Measurements from ENCODE around the gene CDK17.

CDK17 gene

DNA sequence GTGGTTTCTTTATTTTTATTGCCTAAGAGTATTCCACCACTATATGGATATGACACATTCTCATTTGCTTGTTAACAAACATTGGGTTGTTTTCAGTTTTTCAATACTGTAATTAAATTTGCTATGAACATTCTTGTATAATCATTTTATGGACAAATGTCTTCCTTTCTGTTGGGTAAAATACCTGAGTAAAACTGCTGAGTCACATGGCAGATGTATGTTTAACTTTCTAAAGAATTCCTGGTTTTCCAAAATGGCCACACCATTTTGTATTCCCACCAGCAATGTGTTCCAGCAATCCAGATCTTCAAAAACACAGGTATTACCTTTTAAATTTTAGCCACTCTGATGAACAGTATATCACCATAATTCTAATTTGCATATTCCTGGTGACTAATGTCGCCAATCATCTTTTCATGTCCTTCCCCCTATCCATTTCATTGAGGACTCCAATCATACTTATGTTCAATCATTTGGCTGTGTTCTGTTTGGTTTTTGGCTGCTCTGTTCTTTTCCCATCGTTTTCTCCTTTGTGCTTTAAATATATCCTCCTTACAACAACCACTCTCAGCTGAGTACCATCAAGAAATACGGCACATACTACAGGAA lies 36.0 kb downstream of the CDK17 start:
- TF ChIP-seq ZNF274 (IDR thresholded peaks at IDR 0.05; ENCODE audit: low read depth, low read length) (no peak), SUZ12 (IDR thresholded peaks at IDR 0.05; ENCODE audit: extremely low read depth, insufficient read depth, insufficient read length) (no peak), YY1 (IDR thresholded peaks at IDR 0.05; ENCODE audit: insufficient read depth, insufficient read length) (no peak)
- H3K9me3 ChIP-seq (ENCODE audit: insufficient read depth, low read length) = no peaks in the 10 kb centered on the region
- H3K4me3 ChIP-seq (ENCODE audit: insufficient read length, low read depth) = no peak overlapping the region
- no peaks in the 10 kb centered on the region for H3K4me1 ChIP-seq (ENCODE audit: insufficient read depth, insufficient read length)
- H3K36me3 ChIP-seq (ENCODE audit: insufficient read depth, insufficient read length, low read length) = no peaks in the 10 kb centered on the region
- H3K27me3 ChIP-seq (ENCODE audit: insufficient read depth, insufficient read length) = no peaks in the 10 kb centered on the region
- H3K9ac ChIP-seq (ENCODE audit: insufficient read length, low read depth) = no peak overlapping the region
- DNase-seq (ENCODE audit: low read depth, low spot score) = no peak

GRCh38 chr12:96361074-96361473 lies 39.2 kb downstream of the CDK17 start:
- Histone ChIP-seq H3K4me1 (ENCODE audit: insufficient read depth, insufficient read length) (no peaks in the 10 kb centered on the region), H3K9ac (ENCODE audit: insufficient read length, low read depth) (no peak overlapping the region), H3K4me3 (ENCODE audit: insufficient read length, low read depth) (no peak overlapping the region), H3K27me3 (ENCODE audit: insufficient read depth, insufficient read length) (no peaks in the 10 kb centered on the region), H3K36me3 (ENCODE audit: insufficient read depth, insufficient read length, low read length) (no peaks in the 10 kb centered on the region), H3K9me3 (ENCODE audit: insufficient read depth, low read length) (no peaks in the 10 kb centered on the region)
- TF ChIP-seq YY1 (IDR thresholded peaks at IDR 0.05; ENCODE audit: insufficient read depth, insufficient read length) (no peak), SUZ12 (IDR thresholded peaks at IDR 0.05; ENCODE audit: extremely low read depth, insufficient read depth, insufficient read length) (no peak), ZNF274 (IDR thresholded peaks at IDR 0.05; ENCODE audit: low read depth, low read length) (no peak)
- DNase-seq (ENCODE audit: low read depth, low spot score) = no peak

GRCh38 chr12:96360550-96360949 lies 39.7 kb downstream of the CDK17 start:
- H3K9ac ChIP-seq (ENCODE audit: insufficient read length, low read depth) = no peak overlapping the region
- H3K27me3 ChIP-seq (ENCODE audit: insufficient read depth, insufficient read length) = no peaks in the 10 kb centered on the region
- TF ChIP-seq ZNF274 (IDR thresholded peaks at IDR 0.05; ENCODE audit: low read depth, low read length) = no peak
- TF ChIP-seq YY1 (IDR thresholded peaks at IDR 0.05; ENCODE audit: insufficient read depth, insufficient read length) = no peak
- no peak for TF ChIP-seq SUZ12 (IDR thresholded peaks at IDR 0.05; ENCODE audit: extremely low read depth, insufficient read depth, insufficient read length)

GRCh38 chr12:96359328-96359727 lies 40.9 kb downstream of the CDK17 start:
- Histone ChIP-seq H3K9me3 (ENCODE audit: insufficient read depth, low read length) (no peaks in the 10 kb centered on the region), H3K4me3 (ENCODE audit: insufficient read length, low read depth) (no peak overlapping the region), H3K27me3 (ENCODE audit: insufficient read depth, insufficient read length) (no peaks in the 10 kb centered on the region), H3K4me1 (ENCODE audit: insufficient read depth, insufficient read length) (no peaks in the 10 kb centered on the region), H3K9ac (ENCODE audit: insufficient read length, low read depth) (no peak overlapping the region), H3K36me3 (ENCODE audit: insufficient read depth, insufficient read length, low read length) (no peaks in the 10 kb centered on the region)
- no peak for DNase-seq (ENCODE audit: low read depth, low spot score)
- TF ChIP-seq SUZ12 (IDR thresholded peaks at IDR 0.05; ENCODE audit: extremely low read depth, insufficient read depth, insufficient read length) (no peak), ZNF274 (IDR thresholded peaks at IDR 0.05; ENCODE audit: low read depth, low read length) (no peak), YY1 (IDR thresholded peaks at IDR 0.05; ENCODE audit: insufficient read depth, insufficient read length) (no peak)

More at GRCh38 chr12:96360550-96360949, 39.7 kb downstream of the CDK17 start:
- Histone ChIP-seq H3K36me3 (ENCODE audit: insufficient read depth, insufficient read length, low read length) (no peaks in the 10 kb centered on the region), H3K4me3 (ENCODE audit: insufficient read length, low read depth) (no peak overlapping the region), H3K4me1 (ENCODE audit: insufficient read depth, insufficient read length) (no peaks in the 10 kb centered on the region), H3K9me3 (ENCODE audit: insufficient read depth, low read length) (no peaks in the 10 kb centered on the region)
- DNase-seq (ENCODE audit: low read depth, low spot score) = no peak

- H3K9me3 ChIP-seq (ENCODE audit: insufficient read depth, low read length) = no peaks in the 10 kb centered on the region
- H3K4me1 ChIP-seq (ENCODE audit: insufficient read depth, insufficient read length) = no peaks in the 10 kb centered on the region
- no peak for DNase-seq (ENCODE audit: low read depth, low spot score)
- H3K27me3 ChIP-seq (ENCODE audit: insufficient read depth, insufficient read length) = no peaks in the 10 kb centered on the region
- H3K36me3 ChIP-seq (ENCODE audit: insufficient read depth, insufficient read length, low read length) = no peaks in the 10 kb centered on the region
- H3K4me3 ChIP-seq (ENCODE audit: insufficient read length, low read depth) = no peak overlapping the region
- no peak overlapping the region for H3K9ac ChIP-seq (ENCODE audit: insufficient read length, low read depth)
- TF ChIP-seq ZNF274 (IDR thresholded peaks at IDR 0.05; ENCODE audit: low read depth, low read length) = no peak
- no peak for TF ChIP-seq YY1 (IDR thresholded peaks at IDR 0.05; ENCODE audit: insufficient read depth, insufficient read length)
- no peak for TF ChIP-seq SUZ12 (IDR thresholded peaks at IDR 0.05; ENCODE audit: extremely low read depth, insufficient read depth, insufficient read length)
Observed at GRCh38 chr12:96356831-96357230, 43.4 kb downstream of the CDK17 start.

DNA sequence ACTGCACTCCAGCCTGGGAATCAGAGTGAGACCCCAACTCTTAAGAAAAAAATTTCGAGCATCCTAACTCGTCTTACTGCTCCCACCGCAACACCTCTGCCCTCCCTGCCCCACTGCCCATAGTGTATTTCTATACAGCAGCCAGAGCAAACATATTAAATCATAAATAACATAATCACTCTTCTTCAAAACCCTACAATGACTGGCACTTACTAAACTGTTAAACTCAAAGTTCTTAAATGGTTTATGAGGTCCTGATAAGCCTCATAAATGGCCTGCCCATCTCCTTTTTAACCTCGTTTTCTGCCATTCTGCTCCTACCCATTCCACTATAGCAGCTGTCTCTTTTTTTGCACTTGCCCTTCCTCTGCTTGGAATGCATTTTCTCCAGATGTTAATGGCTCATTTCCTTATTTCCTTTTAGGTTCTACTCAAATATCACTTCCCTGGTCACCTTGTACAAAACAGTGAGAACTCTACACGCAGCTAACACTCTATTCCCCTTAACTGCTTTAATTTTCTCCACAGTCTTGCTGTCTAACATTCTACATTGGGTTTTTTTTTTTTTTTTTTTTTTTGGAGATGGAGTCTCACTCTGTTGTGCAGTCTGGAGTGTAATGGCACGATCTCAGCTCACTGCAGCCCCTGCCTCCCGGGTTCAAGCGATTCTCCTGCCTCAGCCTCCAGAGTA lies 45.2 kb downstream of the CDK17 start:
- Histone ChIP-seq H3K4me1 (ENCODE audit: insufficient read depth, insufficient read length) (no peaks in the 10 kb centered on the region), H3K9ac (ENCODE audit: insufficient read length, low read depth) (no peak overlapping the region), H3K4me3 (ENCODE audit: insufficient read length, low read depth) (no peak overlapping the region), H3K27me3 (ENCODE audit: insufficient read depth, insufficient read length) (no peaks in the 10 kb centered on the region), H3K36me3 (ENCODE audit: insufficient read depth, insufficient read length, low read length) (no peaks in the 10 kb centered on the region), H3K9me3 (ENCODE audit: insufficient read depth, low read length) (no peaks in the 10 kb centered on the region)
- DNase-seq (ENCODE audit: low read depth, low spot score) = no peak
- TF ChIP-seq SUZ12 (IDR thresholded peaks at IDR 0.05; ENCODE audit: extremely low read depth, insufficient read depth, insufficient read length) (no peak), ZNF274 (IDR thresholded peaks at IDR 0.05; ENCODE audit: low read depth, low read length) (no peak), YY1 (IDR thresholded peaks at IDR 0.05; ENCODE audit: insufficient read depth, insufficient read length) (no peak)

GRCh38 chr12:96354326-96354725 lies 45.9 kb downstream of the CDK17 start:
- no peak for DNase-seq (ENCODE audit: low read depth, low spot score)
- Histone ChIP-seq H3K9ac (ENCODE audit: insufficient read length, low read depth) (no peak overlapping the region), H3K36me3 (ENCODE audit: insufficient read depth, insufficient read length, low read length) (no peaks in the 10 kb centered on the region), H3K27me3 (ENCODE audit: insufficient read depth, insufficient read length) (no peaks in the 10 kb centered on the region), H3K4me3 (ENCODE audit: insufficient read length, low read depth) (no peak overlapping the region), H3K4me1 (ENCODE audit: insufficient read depth, insufficient read length) (no peaks in the 10 kb centered on the region), H3K9me3 (ENCODE audit: insufficient read depth, low read length) (no peaks in the 10 kb centered on the region)
- TF ChIP-seq SUZ12 (IDR thresholded peaks at IDR 0.05; ENCODE audit: extremely low read depth, insufficient read depth, insufficient read length) (no peak), YY1 (IDR thresholded peaks at IDR 0.05; ENCODE audit: insufficient read depth, insufficient read length) (no peak), ZNF274 (IDR thresholded peaks at IDR 0.05; ENCODE audit: low read depth, low read length) (no peak)

All from NT2/D1 (cell line).